Activated CD4-positive, alpha-beta memory T cell treated with anti-CD3 and anti-CD28 coated beads, Interleukin-2, amount 10 ng/mL, durations not matched to agents 7 days and 5 days (primary cell): ENCODE results near the gene CHST11. TPM values are rescaled to one million over a fixed set of nuclear protein-coding genes. Genes with fewer than 3 reads are reported as not detected.

Experiments used
- CTCF ChIA-PET: fragments of 350-600 bp; sonication (Branson Sonifier 250); formaldehyde crosslinking; loops from one replicate; lab custom pipeline; 2021; ENCODE audit warnings: antibody characterized with exemption, inconsistent platforms; lab: Charles Lee
- POLR2A ChIA-PET: fragments of 350-600 bp; sonication (Branson Sonifier 250); formaldehyde crosslinking; loops from one replicate; lab custom pipeline; 2021; ENCODE audit warnings: antibody characterized with exemption; lab: Charles Lee
- DNase-seq: peaks from one replicate; pipeline ENCODE4 v3.0.0-alpha.2; 2020
- H3K27ac Mint-ChIP-seq: one replicate; pipeline ENCODE4 v1.8.0; 2021; ENCODE audit warnings: mild to moderate bottlenecking, mixed read lengths
- H3K27me3 Mint-ChIP-seq: one replicate; pipeline ENCODE4 v1.8.0; 2021; ENCODE audit warnings: mixed read lengths
- H3K36me3 Mint-ChIP-seq: one replicate; pipeline ENCODE4 v1.8.0; 2021; ENCODE audit warnings: low read depth, mixed read lengths
- H3K4me1 Mint-ChIP-seq: one replicate; pipeline ENCODE4 v1.8.0; 2021; ENCODE audit warnings: mixed read lengths
- H3K4me3 Mint-ChIP-seq: one replicate; pipeline ENCODE4 v1.8.0; 2021; ENCODE audit warnings: mild to moderate bottlenecking, mixed read lengths
- H3K9me3 Mint-ChIP-seq: one replicate; pipeline ENCODE4 v1.8.0; 2021; ENCODE audit warnings: mixed read lengths
- total RNA-seq, 2 experiments: library from RNA; stranded (reverse); gene quantifications; one replicate each; pipeline ENCODE4 v1.2.3, GENCODE V29; 2021

CHST11 gene
- total RNA-seq, 2 experiments from 2014 or later, result 124 to 125 TPM

DNA sequence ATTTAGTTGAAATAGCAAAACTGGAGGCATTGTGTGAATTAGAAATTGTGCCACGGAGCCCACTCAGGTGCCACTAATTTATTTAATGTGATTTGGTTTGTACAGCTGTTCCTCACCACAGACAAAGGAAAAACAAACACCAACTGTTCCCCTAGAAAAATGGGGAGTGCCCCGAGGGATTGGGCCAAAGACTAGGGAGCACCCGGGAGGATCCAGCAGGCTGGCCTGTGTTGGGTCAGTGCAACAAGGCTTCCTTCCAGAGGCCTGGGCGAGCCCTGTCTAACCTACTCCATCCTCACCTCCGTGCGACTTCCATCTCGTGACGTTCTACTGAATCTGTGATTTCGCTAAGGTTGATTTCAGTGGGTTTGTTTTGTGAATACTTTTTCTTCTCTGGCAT is 206.2 kb downstream of the CHST11 start:
- no peak for DNase-seq
- Mint-ChIP-seq H3K27me3 (no peaks in the 10 kb centered on the region), H3K36me3 (peaks cover 27% of the 10 kb centered on the region), H3K9me3 (no peaks in the 10 kb centered on the region), H3K27ac (no peak overlapping the region), H3K4me3 (no peak overlapping the region), H3K4me1 (peaks cover 29% of the 10 kb centered on the region)
- CTCF ChIA-PET, result interaction anchor here (1.3 kb wide), 1 partner anchor 9 kb away, joined by 3 read pairs; no protein-coding TSS in a partner anchor
- POLR2A ChIA-PET, result no interaction called here

DNA sequence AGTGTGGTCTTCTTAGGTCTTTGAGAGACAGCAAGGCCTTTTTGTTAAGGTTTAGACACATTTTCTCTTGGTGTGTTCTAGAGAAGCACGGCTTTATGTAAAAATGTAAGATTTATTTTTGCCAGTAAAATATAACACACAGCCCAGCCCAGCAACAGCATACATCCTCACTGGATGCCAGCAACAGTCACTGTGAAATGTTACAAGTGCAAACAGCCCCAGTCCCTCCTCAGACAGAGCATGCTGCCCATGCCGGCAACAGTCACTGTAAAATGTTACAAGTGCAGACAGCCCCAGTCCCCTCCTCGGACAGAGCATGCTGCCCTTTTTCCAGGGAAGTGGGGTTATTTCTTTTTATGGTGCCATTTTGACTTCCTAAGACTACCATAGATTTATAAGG is 207.6 kb downstream of the CHST11 start:
- no peaks in the 10 kb centered on the region for H3K9me3 Mint-ChIP-seq
- POLR2A ChIA-PET, result no interaction called here
- peaks cover 39% of the 10 kb centered on the region for H3K4me1 Mint-ChIP-seq
- no peak for DNase-seq
- H3K27me3 Mint-ChIP-seq, result no peaks in the 10 kb centered on the region
- H3K4me3 Mint-ChIP-seq, result no peak overlapping the region
- peaks cover 29% of the 10 kb centered on the region for H3K36me3 Mint-ChIP-seq
- no peak overlapping the region for H3K27ac Mint-ChIP-seq
- CTCF ChIA-PET, result no interaction called here

DNA sequence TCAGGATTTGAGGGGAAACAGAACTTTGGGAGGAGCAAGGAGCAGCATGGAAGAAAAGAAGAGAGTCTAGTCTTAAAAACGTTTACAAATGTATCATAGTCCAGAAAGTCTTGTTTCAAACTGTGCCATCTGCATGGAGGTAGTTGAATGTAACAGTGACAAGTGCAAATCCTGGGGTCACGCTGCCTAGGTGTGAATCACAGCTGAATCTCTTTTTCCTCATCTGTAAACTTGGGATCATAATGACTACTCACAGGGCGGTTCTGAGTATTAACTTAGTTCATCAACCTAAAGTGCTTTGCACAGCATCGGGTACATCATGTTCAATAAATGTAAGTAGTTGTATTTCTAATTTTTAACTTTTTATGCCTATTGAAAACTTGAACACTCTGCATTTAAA is 208.5 kb downstream of the CHST11 start:
- ChIA-PET CTCF (no interaction called here), POLR2A (no interaction called here)
- peaks cover 36% of the 10 kb centered on the region for H3K36me3 Mint-ChIP-seq
- H3K4me3 Mint-ChIP-seq, result no peak overlapping the region
- no peak for DNase-seq
- H3K27ac Mint-ChIP-seq, result no peak overlapping the region
- H3K4me1 Mint-ChIP-seq, result peaks cover 48% of the 10 kb centered on the region
- H3K27me3 Mint-ChIP-seq, result no peaks in the 10 kb centered on the region
- H3K9me3 Mint-ChIP-seq, result no peaks in the 10 kb centered on the region

DNA sequence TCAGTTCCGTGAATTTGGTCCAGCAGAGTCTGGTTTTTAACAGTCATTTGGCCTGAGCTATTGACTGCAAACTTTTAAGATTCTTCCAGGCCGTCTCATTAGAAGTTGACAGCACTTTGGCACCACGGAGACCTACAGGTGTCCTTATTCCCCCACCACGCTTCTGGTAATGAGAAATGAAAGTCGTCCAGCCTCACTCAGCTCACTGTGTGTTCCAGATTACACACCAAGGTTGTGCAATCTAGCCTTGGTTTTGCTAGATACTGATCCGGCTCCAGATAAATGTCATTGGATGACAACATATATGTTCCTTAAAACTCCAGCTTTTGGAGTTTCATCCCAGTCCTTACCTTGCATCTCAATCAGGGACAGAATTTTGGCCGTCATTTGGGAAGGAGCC is 210.4 kb downstream of the CHST11 start:
- ChIA-PET CTCF (interaction anchor here (1.1 kb wide), 1 partner anchor 285 kb away, joined by 3 read pairs; no protein-coding TSS in a partner anchor), POLR2A (no interaction called here)
- no peaks in the 10 kb centered on the region for H3K27me3 Mint-ChIP-seq
- peaks cover 37% of the 10 kb centered on the region for H3K36me3 Mint-ChIP-seq
- H3K27ac Mint-ChIP-seq, result no peak overlapping the region
- no peak for DNase-seq
- H3K9me3 Mint-ChIP-seq, result no peaks in the 10 kb centered on the region
- H3K4me3 Mint-ChIP-seq, result no peak overlapping the region
- H3K4me1 Mint-ChIP-seq, result peaks cover 59% of the 10 kb centered on the region

DNA sequence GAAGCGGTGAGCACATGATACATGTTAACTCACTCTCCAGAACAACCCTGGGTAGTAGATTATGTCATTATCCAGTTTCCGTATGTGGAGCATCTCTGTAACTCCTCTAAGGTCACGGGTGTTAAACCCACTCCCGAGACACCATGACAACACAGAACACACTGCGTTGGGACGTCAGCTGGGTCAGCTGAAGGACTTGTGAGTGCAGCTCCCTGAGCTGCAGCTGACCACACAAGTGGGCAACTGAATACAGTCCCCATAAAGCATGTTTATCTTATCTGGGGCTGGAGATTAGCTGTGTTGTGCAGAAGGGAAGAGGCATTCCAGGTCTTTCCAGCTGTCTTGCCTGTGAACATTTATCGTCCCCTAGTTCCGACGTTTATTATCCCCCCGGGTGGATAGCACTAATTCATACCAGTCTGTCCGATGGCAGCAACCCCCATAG is 211.5 kb downstream of the CHST11 start:
- ChIA-PET CTCF (no interaction called here), POLR2A (no interaction called here)
- DNase-seq, result no peak
- Mint-ChIP-seq H3K36me3 (peaks cover 33% of the 10 kb centered on the region), H3K27me3 (no peaks in the 10 kb centered on the region), H3K27ac (no peak overlapping the region), H3K4me3 (no peak overlapping the region), H3K9me3 (no peaks in the 10 kb centered on the region), H3K4me1 (peaks cover 65% of the 10 kb centered on the region)

DNA sequence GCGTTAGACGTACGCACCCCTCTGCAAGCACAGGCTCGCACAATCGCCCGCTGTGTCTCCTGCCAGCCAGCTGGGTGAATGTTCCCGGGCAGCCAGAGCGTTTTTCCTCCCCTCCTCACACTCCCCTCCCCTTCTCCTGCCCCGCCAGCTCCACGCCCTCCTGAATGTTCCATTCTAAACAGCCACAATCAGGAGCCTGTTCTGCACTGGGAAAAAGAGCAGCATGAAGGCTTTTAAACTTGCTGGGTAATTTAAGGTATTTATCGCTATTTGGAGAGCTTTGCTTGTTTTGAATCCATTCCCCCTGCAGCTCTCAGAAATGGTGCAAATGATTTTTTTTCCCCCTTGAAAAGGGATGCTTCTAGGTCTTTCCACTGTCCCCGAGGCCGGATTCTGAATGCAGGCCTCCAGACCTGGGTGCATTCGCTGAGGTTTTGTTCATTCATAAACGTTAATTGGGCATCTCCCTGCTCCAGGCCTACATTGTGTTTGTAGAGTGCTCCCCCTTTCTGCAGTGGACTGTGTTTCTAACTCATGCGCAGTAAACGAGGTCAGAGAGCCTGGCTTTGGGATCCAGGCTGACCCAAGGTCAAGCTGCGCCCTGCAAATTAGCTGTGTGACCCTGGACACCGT is 212.5 kb downstream of the CHST11 start:
- ChIA-PET CTCF (interaction anchor here (1.1 kb wide), 1 partner anchor 287 kb away, joined by 4 read pairs; no protein-coding TSS in a partner anchor), POLR2A (interaction anchor here (0.7 to 5.0 kb wide), 2 partner anchors 18 to 22 kb away, joined by 3 to 33 read pairs; no protein-coding TSS in a partner anchor)
- peaks cover 64% of the 10 kb centered on the region for H3K4me1 Mint-ChIP-seq
- H3K36me3 Mint-ChIP-seq, result peaks cover 28% of the 10 kb centered on the region
- no peak overlapping the region for H3K27ac Mint-ChIP-seq
- no peaks in the 10 kb centered on the region for H3K9me3 Mint-ChIP-seq
- DNase-seq, result no peak
- H3K4me3 Mint-ChIP-seq, result no peak overlapping the region
- no peaks in the 10 kb centered on the region for H3K27me3 Mint-ChIP-seq

DNA sequence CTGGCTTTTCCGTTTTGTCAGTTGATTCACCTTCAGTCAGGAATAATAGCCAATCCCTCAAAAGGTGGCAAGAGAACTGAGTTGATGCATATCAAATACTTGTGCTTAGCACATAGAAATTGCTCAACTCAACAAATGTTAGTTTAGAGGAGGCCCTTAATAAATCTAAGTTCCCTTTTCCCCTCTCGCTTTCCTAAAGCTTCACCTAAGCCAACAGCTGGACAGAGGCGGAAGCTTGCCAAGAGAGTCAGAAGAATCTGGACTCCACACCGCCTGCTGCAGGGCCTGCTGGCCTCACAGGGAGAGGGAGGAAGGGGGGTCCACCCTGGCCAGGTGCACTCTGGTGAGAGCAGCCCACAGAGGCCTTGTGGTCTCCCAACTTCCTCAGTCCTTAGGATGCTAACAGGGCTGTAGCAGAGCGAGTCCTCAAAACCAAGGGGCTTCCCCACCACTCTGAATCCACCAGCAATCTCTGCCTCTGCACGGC is 213.1 kb downstream of the CHST11 start:
- no peak overlapping the region for H3K4me3 Mint-ChIP-seq
- no peaks in the 10 kb centered on the region for H3K27me3 Mint-ChIP-seq
- H3K9me3 Mint-ChIP-seq, result no peaks in the 10 kb centered on the region
- H3K4me1 Mint-ChIP-seq, result peaks cover 60% of the 10 kb centered on the region
- H3K36me3 Mint-ChIP-seq, result peaks cover 28% of the 10 kb centered on the region
- DNase-seq, result peak; percentile 52
- H3K27ac Mint-ChIP-seq, result peak overlapping the region; percentile 78
- ChIA-PET CTCF (interaction anchor here (1.1 kb wide), 1 partner anchor 288 kb away, joined by 4 read pairs; no protein-coding TSS in a partner anchor), POLR2A (interaction anchor here (0.7 to 5.0 kb wide), 3 partner anchors 18 to 210 kb away, joined by 3 to 33 read pairs (median 3); no protein-coding TSS in a partner anchor)

DNA sequence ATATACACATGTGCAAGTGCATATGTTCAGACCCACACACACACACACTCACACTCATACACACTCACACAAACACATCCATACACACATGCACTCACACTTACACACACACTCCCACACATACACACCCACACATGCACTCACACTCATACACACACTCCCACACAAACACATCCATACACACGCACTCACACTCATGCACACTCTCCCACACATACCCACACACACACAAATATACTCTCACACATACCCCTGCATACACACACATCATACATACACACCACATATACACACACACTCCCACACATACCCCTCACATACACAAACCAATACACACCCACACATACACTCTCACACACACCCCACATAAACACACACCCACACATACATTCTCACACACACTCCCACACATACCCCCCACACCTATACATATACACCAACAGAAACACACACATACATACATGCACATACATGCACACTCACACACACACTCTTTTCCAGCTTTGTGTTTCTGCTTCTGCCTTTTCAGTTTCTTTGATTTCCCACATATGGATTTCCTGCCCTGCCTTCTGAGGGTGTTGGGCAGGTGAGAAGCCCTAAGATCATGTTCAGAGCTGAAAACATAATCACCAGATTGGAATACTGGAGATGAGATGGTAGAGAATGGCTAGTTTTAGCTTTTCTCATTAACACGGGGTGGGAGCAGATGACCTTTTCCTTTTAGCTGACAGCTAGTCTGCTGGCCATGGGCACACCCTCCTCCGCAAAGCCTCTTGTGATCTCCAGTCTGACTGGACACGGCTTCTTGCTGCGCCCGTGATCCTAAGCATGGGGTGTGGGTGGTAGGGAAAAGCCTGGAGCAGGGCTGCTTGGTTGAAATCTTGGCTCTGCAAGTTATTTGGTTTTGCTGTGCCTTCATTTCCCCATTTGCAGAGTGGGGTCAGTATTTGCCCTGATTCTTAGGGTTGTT is 214.0 kb downstream of the CHST11 start:
- Mint-ChIP-seq H3K36me3 (peaks cover 23% of the 10 kb centered on the region), H3K4me1 (peaks cover 55% of the 10 kb centered on the region), H3K27me3 (no peaks in the 10 kb centered on the region), H3K27ac (peak overlapping the region; percentile 78), H3K9me3 (no peaks in the 10 kb centered on the region), H3K4me3 (peak overlapping the region; percentile 45)
- DNase-seq, result no peak
- POLR2A ChIA-PET, result interaction anchor here (0.6 to 5.0 kb wide), 3 partner anchors 17 to 211 kb away, joined by 3 to 33 read pairs (median 3); no protein-coding TSS in a partner anchor
- CTCF ChIA-PET, result interaction anchor here (1.6 kb wide), 1 partner anchor 17 kb away, joined by 4 read pairs; no protein-coding TSS in a partner anchor

DNA sequence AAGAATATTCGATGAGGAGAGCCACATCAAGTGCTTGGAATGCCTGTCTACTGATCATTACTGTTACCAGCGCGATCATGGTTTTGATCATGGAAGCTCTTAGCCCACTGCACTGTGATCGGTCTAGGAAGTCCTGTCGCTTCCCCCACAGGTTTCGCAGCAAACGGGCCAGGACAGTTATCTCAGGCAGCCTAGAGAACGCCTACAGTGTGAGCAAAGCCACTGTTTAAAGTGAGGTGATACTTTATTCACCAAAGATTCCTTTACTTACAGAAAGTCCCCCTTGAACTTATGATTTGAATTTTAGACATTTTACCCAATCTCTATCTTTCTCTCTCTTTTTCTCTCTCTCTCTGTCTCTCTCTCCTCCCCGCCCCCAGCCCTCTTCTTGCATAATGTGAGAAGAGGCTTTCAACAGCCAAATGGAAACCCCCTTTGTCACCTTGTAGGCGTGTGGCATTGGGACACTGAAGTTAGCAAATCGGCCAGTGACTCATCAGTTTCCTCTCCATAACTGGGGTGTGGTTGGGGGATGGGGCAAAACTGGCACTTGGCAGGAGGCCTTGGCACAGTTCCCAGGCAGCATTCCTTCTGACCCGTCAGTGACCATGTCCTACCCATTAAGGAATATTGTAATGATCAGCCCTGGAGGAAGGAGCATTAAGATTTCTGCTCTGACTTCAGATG is 214.8 kb downstream of the CHST11 start:
- POLR2A ChIA-PET, result interaction anchor here (0.6 to 5.0 kb wide), 4 partner anchors 16 to 212 kb away, joined by 3 to 33 read pairs (median 4); no protein-coding TSS in a partner anchor
- DNase-seq, result peak; percentile 81
- peak overlapping the region; percentile 78 for H3K27ac Mint-ChIP-seq
- H3K36me3 Mint-ChIP-seq, result peaks cover 20% of the 10 kb centered on the region
- peak overlapping the region; percentile 45 for H3K4me3 Mint-ChIP-seq
- no peaks in the 10 kb centered on the region for H3K27me3 Mint-ChIP-seq
- CTCF ChIA-PET, result interaction anchor here (1.1 to 1.7 kb wide), 3 partner anchors 16 to 290 kb away, joined by 4 read pairs; partner anchors contain the start of gene CHST11
- no peaks in the 10 kb centered on the region for H3K9me3 Mint-ChIP-seq
- H3K4me1 Mint-ChIP-seq, result peaks cover 52% of the 10 kb centered on the region

DNA sequence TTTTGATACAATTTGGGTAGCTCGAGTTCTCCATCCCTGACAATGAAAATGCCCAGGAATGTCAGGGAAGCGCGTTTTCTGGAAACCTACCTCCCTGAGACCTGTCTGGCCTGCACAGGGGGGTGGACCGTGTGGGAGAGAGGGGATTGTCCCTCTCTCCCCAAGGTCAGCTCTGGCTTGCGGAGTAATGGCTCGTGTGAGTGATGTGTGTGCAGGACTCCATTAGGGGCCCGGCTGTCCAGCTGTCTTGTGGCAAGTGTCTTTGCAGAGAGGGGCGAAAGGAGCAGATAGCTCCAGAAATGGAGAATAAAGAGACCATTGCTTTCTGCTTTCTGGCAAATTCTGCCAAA is 215.3 kb downstream of the CHST11 start:
- no peaks in the 10 kb centered on the region for H3K27me3 Mint-ChIP-seq
- no peak overlapping the region for H3K4me3 Mint-ChIP-seq
- peaks cover 24% of the 10 kb centered on the region for H3K36me3 Mint-ChIP-seq
- H3K4me1 Mint-ChIP-seq, result peaks cover 53% of the 10 kb centered on the region
- H3K27ac Mint-ChIP-seq, result peak overlapping the region; percentile 78
- no peaks in the 10 kb centered on the region for H3K9me3 Mint-ChIP-seq
- no peak for DNase-seq
- ChIA-PET CTCF (interaction anchor here (1.1 to 1.7 kb wide), 2 partner anchors 215 to 290 kb away, joined by 4 read pairs; partner anchors contain the start of gene CHST11), POLR2A (interaction anchor here (0.7 to 5.0 kb wide), 2 partner anchors 15 to 103 kb away, joined by 5 to 33 read pairs; no protein-coding TSS in a partner anchor)

DNA sequence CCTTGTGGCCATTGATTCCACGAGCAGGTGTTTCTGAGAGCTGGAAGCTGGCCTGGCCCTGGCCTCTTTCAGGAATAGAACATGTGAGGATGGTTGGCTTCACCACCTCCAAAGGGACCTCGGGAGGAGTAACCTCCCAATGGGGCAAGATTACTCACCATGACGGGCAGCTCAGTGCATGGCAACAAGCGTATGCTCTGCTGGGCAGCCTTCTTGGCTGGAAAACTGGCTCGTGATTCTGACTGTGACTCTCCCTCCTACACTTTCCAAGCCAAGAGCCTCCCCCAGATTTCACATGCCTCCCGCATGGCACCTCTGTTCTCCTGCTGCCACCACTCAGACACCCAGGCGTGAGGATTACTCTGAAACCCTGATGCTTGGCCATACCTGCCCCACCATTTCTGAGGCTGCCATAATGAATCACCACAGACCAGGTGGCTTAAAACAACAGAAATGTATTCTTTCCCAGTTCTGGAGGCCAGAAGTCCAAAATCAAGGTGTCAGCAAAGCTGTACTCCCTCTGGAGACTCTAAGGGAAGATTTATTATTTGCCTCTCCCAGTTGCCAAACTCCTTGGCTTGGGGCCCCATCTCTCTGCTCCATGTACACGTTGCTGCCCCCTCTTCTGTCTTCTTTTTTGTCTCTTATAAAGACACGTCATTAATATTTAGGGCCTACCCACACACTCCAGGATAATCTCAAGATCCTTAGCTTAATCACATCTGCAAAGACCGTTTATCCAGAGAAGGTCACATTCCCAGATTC is 215.9 kb downstream of the CHST11 start:
- Mint-ChIP-seq H3K4me3 (no peak overlapping the region), H3K36me3 (peaks cover 26% of the 10 kb centered on the region), H3K9me3 (no peaks in the 10 kb centered on the region), H3K27ac (peak overlapping the region; percentile 25), H3K4me1 (peaks cover 56% of the 10 kb centered on the region), H3K27me3 (no peaks in the 10 kb centered on the region)
- ChIA-PET CTCF (interaction anchor here (1.1 to 1.7 kb wide), 2 partner anchors 215 to 291 kb away, joined by 4 read pairs; partner anchors contain the start of gene CHST11), POLR2A (interaction anchor here (0.7 to 5.0 kb wide), 2 partner anchors 15 to 104 kb away, joined by 5 to 33 read pairs; no protein-coding TSS in a partner anchor)
- DNase-seq, result no peak
